ENCODE data around the gene LENG9.
A peak's percentile ranks its signal among the peaks of the same experiment; 100 is the strongest.
"Not testable (repeated sequence)": the region's sequence is repeated elsewhere in the genome, so short reads cannot be mapped to it uniquely, and the experiment has no call there.

LENG9 gene

DNA sequence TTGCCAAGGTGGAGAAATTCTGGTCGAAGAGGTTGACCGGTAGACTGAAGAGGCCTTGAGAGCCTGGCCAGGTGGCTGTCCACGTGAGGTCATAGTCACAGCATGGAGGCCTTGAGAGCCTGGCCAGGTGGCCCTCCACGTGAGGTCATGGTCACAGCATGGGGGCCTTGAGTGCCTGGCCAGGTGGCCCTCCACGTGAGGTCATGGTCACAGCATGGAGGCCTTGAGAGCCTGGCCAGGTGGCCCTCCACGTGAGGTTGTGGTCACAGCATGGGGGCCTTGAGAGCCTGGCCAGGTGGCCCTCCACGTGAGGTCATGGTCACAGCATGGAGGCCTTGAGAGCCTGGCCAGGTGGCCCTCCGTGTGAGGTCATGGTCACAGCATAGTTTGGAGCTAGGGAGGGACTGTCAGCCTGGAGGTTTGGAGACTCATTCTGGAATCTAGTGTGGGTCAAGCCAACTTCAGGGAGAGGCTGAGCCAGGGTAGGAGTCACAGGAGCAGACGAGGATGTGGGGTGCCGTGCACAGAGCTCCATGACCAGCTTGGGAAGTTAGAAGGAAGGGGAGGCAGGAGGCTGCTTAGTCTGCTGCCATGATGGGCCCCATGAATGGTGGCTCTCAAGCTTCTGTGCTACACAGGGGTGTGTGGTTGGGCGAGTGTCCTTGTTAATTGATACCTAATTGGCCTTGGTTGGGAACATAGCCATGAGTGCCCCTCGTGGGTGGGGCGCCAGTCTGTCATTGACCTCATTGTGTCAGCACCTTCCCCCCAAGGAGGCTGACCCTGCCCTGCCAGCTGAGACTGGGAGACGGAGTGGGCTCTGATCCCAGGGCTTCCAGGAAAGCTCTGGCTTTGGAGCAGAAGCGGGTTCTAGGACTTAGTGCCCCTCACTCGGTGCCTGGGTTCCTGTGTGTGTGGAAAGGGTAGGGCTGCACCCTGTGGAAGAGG, 4.0 kb downstream of the LENG9 start:
- DNase-seq = no peak

DNA sequence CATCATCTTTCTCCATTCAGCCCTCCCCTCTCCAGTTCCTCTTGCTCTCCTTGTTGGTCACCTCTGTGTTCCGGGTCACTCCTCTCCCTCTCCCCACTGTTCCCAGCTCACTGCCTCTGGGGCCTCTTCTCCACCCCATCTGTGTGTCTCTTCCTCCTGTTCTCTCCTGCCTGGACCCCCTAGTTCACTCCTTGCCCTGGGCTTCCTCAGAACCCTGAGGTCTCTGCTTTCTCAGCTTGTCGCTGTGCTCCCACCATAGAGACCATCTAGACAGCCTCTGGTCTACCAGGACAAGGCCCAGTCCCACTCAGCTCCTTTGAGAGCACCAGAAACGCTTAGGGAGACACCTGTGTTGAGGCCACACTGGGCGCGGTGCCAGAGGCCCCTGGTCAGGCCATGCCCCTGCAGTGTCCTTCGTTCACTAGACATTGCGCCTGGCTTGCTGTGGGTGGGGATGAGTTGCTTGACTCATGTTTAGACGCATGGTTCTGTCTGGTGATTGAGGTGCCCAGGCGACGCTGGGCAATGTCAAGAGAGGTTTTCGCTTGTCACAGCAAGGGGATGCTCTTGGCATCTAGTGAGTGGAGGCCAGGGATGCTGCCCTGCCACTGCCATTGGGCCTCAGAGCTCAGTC, 4.8 kb downstream of the LENG9 start:
- no peak for DNase-seq

DNA sequence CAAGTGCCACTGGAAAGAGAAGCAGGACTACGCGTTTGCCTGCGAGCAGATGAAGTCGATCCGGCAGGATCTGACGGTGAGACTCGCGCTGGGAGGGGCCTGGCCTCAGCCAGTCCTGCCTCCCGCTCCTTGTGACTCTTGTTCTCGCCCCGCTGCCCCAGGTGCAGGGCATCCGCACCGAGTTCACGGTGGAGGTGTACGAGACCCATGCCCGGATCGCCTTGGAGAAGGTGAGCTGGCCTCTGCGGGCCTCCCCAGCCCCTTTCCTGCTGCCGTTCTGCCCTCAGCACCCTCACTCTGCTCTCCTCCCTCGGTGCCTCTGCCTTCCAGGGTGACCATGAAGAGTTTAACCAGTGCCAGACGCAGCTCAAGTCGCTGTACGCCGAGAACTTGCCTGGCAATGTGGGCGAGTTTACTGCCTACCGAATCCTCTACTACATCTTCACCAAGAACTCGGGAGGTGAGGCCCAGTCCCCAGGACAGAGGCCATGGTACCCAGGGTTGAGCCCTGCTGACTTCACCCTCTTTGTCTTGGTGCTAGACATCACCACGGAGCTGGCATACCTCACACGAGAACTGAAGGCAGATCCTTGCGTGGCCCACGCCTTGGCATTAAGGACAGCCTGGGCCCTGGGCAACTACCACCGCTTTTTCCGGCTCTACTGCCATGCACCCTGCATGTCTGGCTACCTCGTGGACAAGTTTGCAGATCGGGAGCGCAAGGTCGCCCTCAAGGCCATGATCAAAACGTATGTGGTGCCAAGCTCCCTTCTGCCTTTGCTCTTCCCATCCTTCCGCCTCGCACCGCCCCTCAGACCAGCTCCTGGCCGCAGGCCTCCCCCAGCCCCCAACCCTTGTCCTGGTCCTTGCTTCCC, 5.6 kb downstream of the LENG9 start:
- no peak for DNase-seq

DNA sequence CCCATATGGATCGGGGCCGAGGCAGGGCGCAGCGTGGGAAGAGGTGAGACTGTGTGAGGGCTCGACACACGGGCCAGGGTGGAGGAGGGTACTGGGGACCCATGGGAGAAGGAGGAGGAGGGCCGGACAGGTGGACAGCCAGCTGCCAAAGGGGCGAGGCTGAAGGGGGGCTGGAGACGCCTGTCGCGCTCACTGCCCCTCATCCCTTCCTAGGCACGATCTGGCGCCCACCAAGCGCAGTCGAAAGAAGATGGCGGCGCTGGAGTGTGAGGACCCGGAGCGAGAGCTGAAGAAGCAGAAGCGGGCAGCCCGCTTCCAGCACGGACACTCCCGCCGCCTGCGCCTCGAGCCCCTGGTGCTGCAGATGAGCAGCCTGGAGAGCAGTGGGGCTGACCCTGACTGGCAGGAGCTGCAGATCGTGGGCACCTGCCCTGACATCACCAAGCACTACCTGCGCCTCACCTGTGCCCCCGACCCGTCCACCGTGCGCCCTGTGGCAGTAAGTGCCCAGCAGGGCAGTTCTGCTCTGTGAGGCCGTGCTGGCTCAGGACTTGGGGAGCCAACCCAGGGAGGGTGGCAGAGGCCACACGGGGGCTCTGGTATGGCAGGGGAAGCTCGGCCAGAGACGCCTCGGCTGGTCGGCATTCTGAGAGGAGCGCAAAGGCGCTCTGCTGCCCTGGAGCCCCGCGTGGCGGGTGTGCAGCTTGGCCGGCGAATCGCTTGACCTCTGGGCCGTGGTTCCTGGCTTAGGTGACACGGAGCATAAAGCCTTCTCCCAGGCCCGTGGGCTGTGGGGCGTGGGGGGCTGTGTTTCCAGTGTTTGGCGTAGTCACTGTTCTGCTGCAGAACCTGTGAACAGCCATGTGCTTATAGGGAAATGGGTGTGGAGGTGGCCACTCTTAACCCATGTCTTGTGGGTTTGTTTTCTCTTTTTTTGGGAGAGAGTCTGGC, 6.9 kb downstream of the LENG9 start:
- DNase-seq = no peak

DNA sequence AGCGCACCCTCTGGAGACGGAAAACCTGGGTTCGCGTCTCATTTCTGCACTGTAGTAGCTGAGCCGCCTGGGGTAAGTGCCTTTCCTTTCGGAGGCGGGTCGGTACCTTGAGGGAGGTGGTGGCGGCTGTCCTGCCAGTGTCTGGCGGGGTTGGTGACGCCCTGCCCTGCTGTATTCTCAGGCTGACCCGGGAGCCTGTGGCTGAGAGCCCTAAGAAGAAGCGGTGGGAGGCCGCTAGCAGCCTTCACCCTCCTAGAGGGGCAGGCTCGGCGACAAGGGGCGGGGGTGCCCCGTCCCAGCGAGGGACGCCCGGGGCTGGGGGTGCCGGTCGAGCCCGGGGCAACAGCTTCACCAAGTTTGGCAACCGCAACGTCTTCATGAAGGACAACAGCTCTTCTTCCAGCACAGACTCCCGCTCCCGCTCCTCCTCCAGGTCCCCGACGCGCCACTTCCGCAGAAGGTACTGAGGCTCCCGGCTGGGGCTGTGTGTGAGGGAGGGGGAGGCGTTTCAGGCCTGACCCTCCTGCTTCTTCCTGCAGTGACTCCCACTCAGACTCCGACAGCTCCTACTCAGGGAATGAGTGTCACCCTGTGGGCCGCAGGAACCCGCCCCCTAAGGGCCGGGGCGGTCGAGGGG, 7.7 kb downstream of the LENG9 start:
- DNase-seq = no peak

DNA sequence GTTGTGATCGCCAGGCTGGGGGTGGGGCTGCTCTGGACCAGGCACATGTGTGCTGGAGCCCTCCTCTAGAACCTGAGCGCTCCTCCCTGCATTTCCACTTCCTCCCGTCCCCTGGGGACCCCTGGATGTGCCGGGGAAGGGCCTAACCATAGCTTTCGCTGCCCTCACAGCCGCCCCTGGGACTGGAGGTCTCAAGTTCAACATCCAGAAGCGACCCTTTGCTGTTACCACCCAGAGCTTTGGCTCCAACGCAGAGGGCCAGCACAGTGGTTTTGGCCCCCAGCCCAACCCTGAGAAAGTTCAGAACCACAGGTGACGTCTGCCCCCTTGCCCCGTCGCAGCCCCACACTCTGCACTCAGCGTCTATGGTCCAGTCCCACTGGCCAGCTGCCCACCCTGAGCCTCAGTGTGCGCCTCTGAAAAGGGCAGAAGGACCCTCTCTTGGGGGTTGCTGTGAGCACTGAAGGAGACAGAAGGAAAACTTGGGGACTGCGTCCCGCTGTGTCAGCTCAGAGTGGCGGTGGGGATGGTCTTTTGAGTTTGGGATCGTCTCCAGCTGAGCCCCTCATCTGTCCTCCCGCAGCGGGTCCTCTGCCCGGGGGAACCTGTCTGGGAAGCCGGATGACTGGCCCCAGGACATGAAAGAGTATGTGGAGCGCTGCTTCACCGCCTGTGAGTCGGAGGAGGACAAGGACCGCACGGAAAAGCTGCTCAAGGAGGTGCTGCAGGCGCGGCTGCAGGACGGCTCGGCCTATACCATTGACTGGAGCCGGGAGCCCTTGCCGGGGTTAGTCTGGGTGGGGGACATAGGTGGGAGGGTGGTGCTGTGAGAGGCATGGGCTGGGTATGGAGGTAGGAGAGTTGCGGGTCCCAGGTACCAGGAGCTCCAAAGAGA, 8.6 kb downstream of the LENG9 start:
- DNase-seq = no peak

DNA sequence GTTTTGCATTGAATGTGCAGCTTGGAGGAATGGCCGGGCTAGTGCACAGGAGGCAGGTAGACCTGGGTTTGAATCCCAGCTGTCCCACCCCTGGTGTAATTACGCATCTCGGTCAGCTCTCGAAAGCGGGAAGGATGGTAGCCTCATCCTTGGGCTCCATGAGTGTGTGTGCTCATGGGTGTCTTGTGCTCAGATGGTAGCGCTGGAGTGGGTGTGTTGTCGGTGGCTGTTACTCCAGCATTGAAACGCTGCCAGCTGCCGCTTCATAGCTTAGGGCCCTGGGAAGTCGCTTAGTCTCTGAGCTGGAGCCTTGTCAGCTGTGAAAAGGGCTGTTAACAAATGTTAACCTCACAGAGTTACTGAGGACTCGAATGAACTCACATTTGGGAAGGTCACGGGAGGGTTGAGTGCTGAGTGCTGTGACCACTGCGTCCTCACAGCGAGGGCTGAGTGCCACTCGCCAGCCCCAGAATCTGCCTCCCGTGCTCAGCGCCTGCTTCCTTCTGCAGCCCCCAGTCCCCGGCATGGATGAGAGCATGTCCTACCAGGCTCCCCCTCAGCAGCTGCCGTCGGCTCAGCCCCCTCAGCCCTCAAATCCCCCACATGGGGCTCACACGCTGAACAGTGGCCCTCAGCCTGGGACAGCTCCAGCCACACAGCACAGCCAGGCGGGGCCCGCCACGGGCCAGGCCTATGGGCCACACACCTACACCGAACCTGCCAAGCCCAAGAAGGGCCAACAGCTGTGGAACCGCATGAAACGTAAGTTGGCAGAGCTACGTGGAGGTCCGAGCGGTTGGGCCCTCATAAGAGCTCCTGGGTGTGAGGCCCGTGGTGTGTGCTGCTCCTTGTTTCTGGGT, 9.4 kb downstream of the LENG9 start:
- peak in 2 of 56 donors; percentile 22 to 41 for DNase-seq

DNA sequence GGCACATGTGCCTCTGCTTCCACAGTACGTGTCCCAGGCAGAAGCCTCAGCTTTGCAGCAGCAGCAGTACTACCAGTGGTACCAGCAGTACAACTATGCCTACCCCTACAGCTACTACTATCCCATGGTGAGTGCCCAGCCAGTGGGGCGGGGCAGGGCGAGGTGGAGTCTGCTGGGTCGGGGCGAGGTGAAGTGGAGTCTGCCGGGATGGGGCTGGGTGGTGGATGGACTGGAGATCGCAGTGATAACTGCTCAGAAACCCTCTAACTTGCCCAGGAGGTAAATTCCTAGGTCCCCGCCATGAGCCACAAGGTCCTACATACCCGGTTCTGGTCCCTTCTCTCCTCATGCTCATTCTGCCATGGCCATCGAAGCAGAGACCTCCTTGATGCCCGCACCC, 11.0 kb downstream of the LENG9 start:
- DNase-seq = no peak

DNA sequence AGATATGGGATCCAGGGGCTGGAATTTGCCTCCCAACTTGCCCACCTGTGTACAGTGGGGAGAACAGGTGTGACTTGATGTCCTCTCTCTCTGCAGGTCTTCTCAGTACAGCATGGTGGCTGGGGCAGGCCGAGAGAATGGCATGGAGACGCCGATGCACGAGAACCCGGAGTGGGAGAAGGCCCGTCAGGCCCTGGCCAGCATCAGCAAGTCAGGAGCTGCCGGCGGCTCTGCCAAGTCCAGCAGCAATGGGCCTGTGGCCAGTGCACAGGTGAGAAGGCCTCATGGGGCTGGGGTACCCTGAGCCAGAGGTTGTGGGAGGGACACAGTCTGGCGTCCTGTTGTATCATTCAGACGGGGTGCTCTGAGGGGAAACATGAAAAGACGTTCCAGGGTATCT, 11.6 kb downstream of the LENG9 start:
- DNase-seq = no peak

DNA sequence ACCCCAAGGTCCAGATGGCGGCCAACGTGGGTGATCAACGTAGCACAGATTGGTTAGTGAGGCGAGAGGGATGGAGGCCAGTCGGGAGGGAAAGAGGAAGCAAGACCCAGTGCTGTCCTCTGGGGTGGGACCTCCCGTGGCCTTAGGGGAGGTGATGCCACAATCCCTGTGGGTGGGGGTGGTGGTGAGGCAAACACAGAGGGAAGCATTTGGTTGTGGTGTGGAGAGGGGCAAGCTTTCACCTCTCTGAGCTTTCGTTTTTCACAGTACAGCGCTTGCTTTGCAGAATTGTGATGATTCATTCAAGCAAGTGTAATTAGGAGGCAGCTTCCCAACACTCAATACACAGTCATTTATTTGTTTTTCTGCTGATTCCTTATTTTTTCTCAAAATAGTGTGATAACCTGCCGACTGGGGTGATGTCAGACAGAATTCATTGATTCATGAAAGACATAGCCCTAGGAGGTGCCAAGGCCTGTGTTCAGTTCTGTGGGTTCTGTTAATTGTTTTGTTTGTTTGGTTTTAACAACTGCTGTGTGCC, 12.2 kb downstream of the LENG9 start:
- DNase-seq = no peak

DNA sequence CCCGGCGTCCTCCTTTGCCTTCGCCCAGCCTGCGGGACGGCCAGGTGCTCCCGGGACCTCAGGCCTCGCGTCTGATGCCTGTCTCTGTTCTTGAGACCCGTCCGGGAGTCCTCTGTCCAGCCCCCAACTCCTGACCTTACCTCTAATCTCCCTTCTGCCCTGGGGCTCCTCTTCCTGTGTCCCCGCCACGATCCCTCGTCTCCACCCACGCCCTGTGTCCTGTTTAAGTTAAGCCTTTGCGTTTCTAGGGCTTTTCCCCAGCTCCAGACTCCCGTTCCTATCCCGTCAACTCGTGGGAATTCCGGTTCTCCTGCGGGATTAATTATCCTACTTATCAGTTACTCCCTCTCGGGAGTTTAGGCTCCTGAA, 13.9 kb downstream of the LENG9 start:
- no peak for DNase-seq

DNA sequence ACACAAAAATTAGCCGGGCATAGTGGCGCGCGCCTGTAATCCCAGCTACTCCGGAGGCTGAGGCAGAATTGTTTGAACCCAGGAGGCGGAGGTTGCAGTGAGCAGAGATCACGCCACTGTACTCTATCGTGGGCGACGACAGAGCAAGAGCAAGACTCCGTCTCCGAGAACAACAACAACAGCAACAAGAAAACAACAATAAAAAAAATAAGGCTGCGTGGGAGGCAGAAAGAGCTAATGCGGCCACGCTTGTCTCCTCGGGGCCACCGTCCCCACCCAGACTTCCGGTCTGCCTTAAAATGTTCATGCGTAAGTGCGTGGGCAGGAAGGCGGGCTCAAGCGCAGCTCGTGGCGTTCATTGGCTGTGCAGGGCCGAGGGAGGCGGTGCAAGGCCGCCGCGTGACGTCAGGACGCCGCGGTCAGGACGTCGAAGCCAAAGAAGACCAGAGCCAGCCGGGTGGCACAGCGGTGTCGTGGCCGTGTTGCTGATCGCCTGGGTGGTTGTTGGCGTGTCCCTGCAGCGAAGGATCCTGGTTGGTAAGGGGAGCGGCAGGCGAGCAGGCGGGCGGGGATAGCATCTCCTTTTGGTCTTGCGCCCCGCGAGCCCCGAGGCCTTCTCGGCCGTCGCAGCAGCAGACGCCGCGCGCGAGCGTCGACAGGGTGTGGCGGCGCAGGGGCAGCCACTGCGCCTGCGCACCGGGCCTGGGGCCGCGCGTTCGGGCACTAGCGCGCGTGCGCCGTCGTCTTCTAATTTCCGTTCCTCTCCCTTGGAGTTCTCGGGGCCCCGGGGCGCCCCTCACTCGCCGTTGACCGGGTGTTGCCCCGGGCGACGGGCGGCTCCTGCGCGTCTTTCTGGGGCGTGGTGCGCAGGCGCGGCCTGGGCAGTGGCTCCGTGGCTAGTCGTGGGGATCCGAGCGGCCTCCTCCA, 14.5 kb downstream of the LENG9 start, which contains the start of gene LENG8:
TSS of gene LENG8 (plus strand) at position 426 of the 927 bp plus-strand sequence. CDS start 2,146 bp downstream, outside the sequence.
- peak; percentile 53 to 99 (median 97) for DNase-seq

DNA sequence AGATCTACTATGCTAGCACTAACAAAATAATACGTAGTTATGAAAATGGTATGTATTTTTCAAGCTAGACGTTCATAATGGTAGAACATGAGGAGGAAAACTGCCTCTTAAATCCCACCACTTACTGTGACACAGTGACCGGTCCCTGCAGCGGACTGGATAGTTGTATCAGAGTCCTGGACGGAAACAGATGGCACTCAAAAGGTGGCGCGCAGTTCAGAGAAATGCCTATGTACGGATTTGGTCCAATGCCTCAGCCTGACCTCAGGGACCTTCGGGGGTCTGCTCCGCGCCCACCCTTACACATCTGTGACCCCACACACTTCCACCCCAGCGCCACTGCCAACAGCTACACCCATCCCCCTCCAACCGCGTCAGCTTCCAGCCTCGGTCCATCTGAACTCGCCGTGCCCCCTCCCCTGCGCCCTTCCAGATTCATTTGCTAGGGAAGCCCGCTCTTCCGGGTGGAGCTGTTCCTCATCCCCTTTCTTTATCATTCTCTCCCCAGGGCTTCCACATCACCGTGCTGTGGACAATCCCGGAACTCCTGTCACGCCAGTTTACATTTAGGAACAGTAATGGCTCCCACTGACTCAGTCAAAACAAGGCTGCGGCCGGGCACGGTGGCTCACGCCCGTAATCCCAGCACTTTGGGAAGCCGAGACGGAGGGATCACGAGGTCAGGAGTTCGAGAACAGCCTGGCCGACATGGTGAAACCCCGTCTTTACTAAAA, 15.4 kb downstream of the LENG9 start:
- DNase-seq = peak in 24 of 56 donors; percentile 17 to 75 (median 48)

DNA sequence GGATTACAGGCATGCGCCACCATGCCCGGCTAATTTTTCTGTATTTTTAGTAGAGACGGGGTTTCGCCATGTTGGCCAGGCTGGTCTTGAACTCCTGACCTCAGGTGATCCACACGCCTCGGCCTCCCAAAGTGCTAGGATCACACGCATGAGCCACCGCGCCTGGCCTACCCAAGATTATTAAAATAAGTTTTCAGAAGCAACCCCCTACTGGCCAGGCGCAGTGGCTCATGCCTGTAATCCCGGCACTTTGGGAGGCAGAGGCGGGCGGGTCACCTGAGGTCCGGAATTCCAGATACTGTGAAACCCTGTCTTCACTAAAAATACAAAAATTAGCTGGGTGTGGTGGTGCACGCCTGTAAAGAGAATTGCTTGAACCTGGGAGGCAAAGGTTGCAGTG, 17.2 kb downstream of the LENG9 start:
- not testable (repeated sequence) for DNase-seq

DNA sequence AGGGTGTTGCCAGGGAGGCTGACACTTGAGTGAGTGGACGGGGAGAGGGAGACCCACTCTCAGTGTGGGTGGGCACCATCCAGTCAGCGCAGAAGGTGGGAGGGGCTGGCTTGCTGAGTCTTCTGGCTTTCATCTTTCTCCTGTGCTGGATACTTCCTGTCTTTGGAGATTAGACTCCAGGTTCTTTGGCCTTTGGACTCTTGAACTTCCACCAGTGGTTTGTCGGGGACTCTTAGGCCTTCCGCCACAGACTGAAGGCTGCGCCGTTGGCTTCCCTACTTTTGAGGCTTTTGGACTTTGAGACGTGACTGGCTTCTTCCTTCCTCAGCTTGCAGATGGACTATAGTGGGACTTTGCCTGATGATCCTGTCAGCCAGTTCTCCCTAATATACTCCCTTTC, 18.8 kb downstream of the LENG9 start:
- no peak for DNase-seq

DNA sequence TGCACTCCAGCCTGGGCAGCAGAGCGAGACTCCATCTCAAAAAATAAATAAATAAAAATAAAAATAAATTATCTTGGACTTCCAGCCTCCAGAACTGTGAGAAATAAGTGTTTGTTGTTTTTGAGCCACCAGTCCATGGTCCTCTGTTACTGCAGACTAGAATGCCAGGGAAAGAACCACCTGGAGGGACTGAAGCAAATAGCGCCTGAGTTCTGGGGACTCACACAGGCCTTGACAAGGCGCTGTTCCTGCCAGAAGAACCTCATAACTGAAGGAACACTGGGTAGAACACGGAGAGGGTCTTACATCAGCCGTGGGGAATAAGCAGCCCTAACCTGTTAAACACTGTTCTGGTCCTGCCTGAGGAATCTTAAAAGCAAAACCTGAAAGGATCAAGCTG, 22.9 kb downstream of the LENG9 start:
- DNase-seq = no peak

Measured in amygdala (tissue), 56 donors.